IMR-90 (cell line): Measurements from ENCODE around the gene KLK1. TPM values are rescaled to one million over a fixed set of nuclear protein-coding genes. Genes with fewer than 3 reads are reported as not detected.

Experiments used
- ATAC-seq: fragments of 200-7000 bp; cut with Tn5 transposase; 2 replicates; pipeline ENCODE4 v1.9.1; 2020; ENCODE audit warnings: low read depth, mild to moderate bottlenecking, moderate library complexity
- BruUV-seq: library from RNA; stranded (reverse); fragments of 400-500 nt; replicated peaks from 2 replicates; lab custom pipeline; 2021; lab: Mats Ljungman, UMichigan
- CTCF ChIA-PET: fragments of 300-600 bp; formaldehyde crosslinking; extraction: SDS; loops from one replicate; lab custom pipeline; 2021; ENCODE audit warnings: antibody characterized with exemption; lab: Yijun Ruan, JAX
- POLR2A ChIA-PET: fragments of 300-600 bp; sonication (Branson Sonifier 250); formaldehyde crosslinking; loops from one replicate; lab custom pipeline; 2022; ENCODE audit warnings: antibody characterized with exemption; ENCODE audit not compliant: unreplicated experiment; lab: Charles Lee
- DNase-seq: peaks from one replicate; pipeline ENCODE4 v3.0.0; 2013
- H2AFZ ChIP-seq: replicated peaks from 2 replicates; pipeline ENCODE3; 2013; ENCODE audit warnings: low read length, mild to moderate bottlenecking; ENCODE audit not compliant: poor library complexity
- H2AK5ac ChIP-seq: 2 replicates; pipeline ENCODE4 v1.6.1; 2013; ENCODE audit warnings: low read depth, low read length, inconsistent platforms
- H2AK9ac ChIP-seq: replicated peaks from 2 replicates; pipeline ENCODE3; 2013; ENCODE audit warnings: mild to moderate bottlenecking, low read depth, low read length, moderate library complexity; ENCODE audit not compliant: poor library complexity
- H2BK120ac ChIP-seq: 2 replicates; pipeline ENCODE4 v1.6.1; 2013; ENCODE audit warnings: low read depth, low read length, inconsistent platforms
- H2BK15ac ChIP-seq: 3 replicates; pipeline ENCODE4 v1.6.1; 2013; ENCODE audit warnings: low read depth, low read length, inconsistent platforms
- H2BK20ac ChIP-seq: 2 replicates; pipeline ENCODE4 v1.6.1; 2013; ENCODE audit warnings: low read depth, mild to moderate bottlenecking, inconsistent platforms, low read length, moderate library complexity
- H2BK5ac ChIP-seq: 2 replicates; pipeline ENCODE4 v1.6.1; 2013; ENCODE audit warnings: mild to moderate bottlenecking, low read depth, low read length, inconsistent platforms; ENCODE audit not compliant: poor library complexity, severe bottlenecking
- H3K14ac ChIP-seq: replicated peaks from 2 replicates; pipeline ENCODE4 v1.6.1; 2013; ENCODE audit warnings: low read depth, low read length, inconsistent platforms
- H3K18ac ChIP-seq: 2 replicates; pipeline ENCODE4 v1.6.1; 2013; ENCODE audit warnings: low read depth, low read length, control low read depth
- H3K23ac ChIP-seq: 2 replicates; pipeline ENCODE4 v1.6.1; 2013; ENCODE audit warnings: low read depth, low read length, inconsistent platforms
- H3K27ac ChIP-seq: 2 replicates; pipeline ENCODE4 v1.5.1; 2013; ENCODE audit warnings: mild to moderate bottlenecking, control low read depth, low read length; ENCODE audit not compliant: insufficient read depth
- H3K27me3 ChIP-seq: 2 replicates; pipeline ENCODE4 v1.6.1; 2013; ENCODE audit warnings: low read length; ENCODE audit not compliant: control insufficient read depth, insufficient read depth
- H3K36me3 ChIP-seq: 2 replicates; pipeline ENCODE4 v1.6.1; 2013; ENCODE audit warnings: low read length, mixed read lengths; ENCODE audit not compliant: control insufficient read depth, insufficient read depth
- H3K4ac ChIP-seq: 2 replicates; pipeline ENCODE4 v1.6.1; 2013; ENCODE audit warnings: low read depth, low read length, inconsistent platforms
- H3K4me1 ChIP-seq: 2 replicates; pipeline ENCODE4 v1.6.1; 2013; ENCODE audit warnings: low read length, mixed read lengths; ENCODE audit not compliant: control insufficient read depth, insufficient read depth
- H3K4me2 ChIP-seq: 2 replicates; pipeline ENCODE4 v1.6.1; 2013; ENCODE audit warnings: low read depth, mild to moderate bottlenecking, control low read depth, low read length, moderate library complexity
- H3K4me3 ChIP-seq: 2 replicates; pipeline ENCODE4 v1.5.1; 2013; ENCODE audit warnings: low read depth, mild to moderate bottlenecking, control low read depth, low read length, moderate library complexity; ENCODE audit not compliant: insufficient read depth
- H3K56ac ChIP-seq: 2 replicates; pipeline ENCODE4 v1.6.1; 2013; ENCODE audit warnings: low read length, inconsistent platforms; ENCODE audit not compliant: insufficient read depth; ENCODE audit errors: extremely low read depth
- H3K79me1 ChIP-seq, 2 experiments: 2 replicates each; pipeline ENCODE4 v1.6.1; 2013; ENCODE audit warnings: low read length in 2 of 2, inconsistent platforms in 1 of 2, low read depth in 1 of 2
- H3K9ac ChIP-seq: 2 replicates; pipeline ENCODE4 v1.6.1; 2013; ENCODE audit warnings: low read depth, low read length, control low read depth
- H3K9me1 ChIP-seq: 2 replicates; pipeline ENCODE4 v1.6.1; 2013; ENCODE audit warnings: low read length, inconsistent platforms; ENCODE audit not compliant: insufficient read depth
- H3K9me3 ChIP-seq: 2 replicates; pipeline ENCODE4 v1.6.1; 2013; ENCODE audit warnings: low read length; ENCODE audit not compliant: control insufficient read depth, insufficient read depth
- H4K20me1 ChIP-seq: 2 replicates; pipeline ENCODE4 v1.6.1; 2013; ENCODE audit warnings: low read length, inconsistent platforms; ENCODE audit not compliant: insufficient read depth
- H4K5ac ChIP-seq: 2 replicates; pipeline ENCODE4 v1.6.1; 2013; ENCODE audit warnings: mild to moderate bottlenecking, low read depth, low read length, control low read depth
- H4K8ac ChIP-seq, 2 experiments: 2 replicates each; pipeline ENCODE4 v1.6.1; 2013; ENCODE audit warnings: low read depth in 2 of 2, low read length in 2 of 2, control low read depth in 1 of 2, inconsistent platforms in 1 of 2
- H4K91ac ChIP-seq: 2 replicates; pipeline ENCODE4 v1.6.1; 2013; ENCODE audit warnings: low read depth, low read length, inconsistent platforms; ENCODE audit not compliant: insufficient read depth
- BHLHE40 ChIP-seq: fragments of 150-350 bp; IDR thresholded peaks from 2 replicates; pipeline ENCODE4 v1.6.1; 2016; ENCODE audit warnings: mild to moderate bottlenecking, low read depth, low read length
- CHD1 ChIP-seq: IDR thresholded peaks from 2 replicates; pipeline ENCODE4 v1.6.1; 2012; ENCODE audit warnings: low read depth, low read length, improper control_type of control experiment
- RAD21 ChIP-seq: IDR thresholded peaks from 2 replicates; pipeline ENCODE4 v1.6.1; 2012; ENCODE audit warnings: low read length, improper control_type of control experiment
- WGBS, 2 experiments: methylation state at CpG; one replicate each; pipeline versions ENCODE4 v1.1.5 to v1.1.7; 2013; ENCODE audit warnings: missing lambda C conversion rate in 2 of 2; ENCODE audit not compliant: insufficient read length in 1 of 2; ENCODE audit errors: extremely low coverage in 2 of 2; 5-methylcytosine and 5-hydroxymethylcytosine counted together
- dilution Hi-C: fragments of 300-500 bp; cut with HindIII; formaldehyde crosslinking; loops from one replicate; pipeline ENCODE4 v1.14.3; 2018; ENCODE audit warnings: low sequenced_read_pairs; ENCODE audit not compliant: unreplicated experiment
- in situ Hi-C: fragments of 300-500 bp; cut with MboI; formaldehyde crosslinking; loops from 3 replicates; pipeline ENCODE4 v1.14.3; 2019; ENCODE audit warnings: low sequenced_read_pairs, inconsistent platforms, mixed read lengths
- intact Hi-C: fragments of 100-400 bp; cut with micrococcal nuclease; formaldehyde crosslinking; loops from 2 replicates; pipeline ENCODE4 v1.10.0; 2022
- polyA plus RNA-seq, 3 experiments: library from polyadenylated mRNA; depleted of rRNA; stranded (reverse); fragments of >200 nt; gene quantifications; 2 replicates each; pipeline ENCODE4 v1.2.3, GENCODE V29; 2012; ENCODE audit warnings: low replicate concordance in 1 of 3
- total RNA-seq: library from RNA; depleted of rRNA; stranded (reverse); fragments of >200 nt; gene quantifications from 2 replicates; pipeline ENCODE4 v1.2.3, GENCODE V29; 2012

The KLK1 gene
- total and polyA plus RNA-seq, 2 of the 4 experiments (the other 2 are of a cell fraction): not detected

DNA sequence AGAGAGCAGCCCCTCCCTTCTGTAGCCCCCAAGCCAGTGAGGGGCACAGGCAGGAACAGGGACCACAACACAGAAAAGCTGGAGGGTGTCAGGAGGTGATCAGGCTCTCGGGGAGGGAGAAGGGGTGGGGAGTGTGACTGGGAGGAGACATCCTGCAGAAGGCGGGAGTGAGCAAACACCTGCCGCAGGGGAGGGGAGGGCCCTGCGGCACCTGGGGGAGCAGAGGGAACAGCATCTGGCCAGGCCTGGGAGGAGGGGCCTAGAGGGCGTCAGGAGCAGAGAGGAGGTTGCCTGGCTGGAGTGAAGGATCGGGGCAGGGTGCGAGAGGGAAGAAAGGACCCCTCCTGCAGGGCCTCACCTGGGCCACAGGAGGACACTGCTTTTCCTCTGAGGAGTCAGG lies 35.3 kb upstream of the KLK1 start:
- no peak overlapping the region for H3K4ac ChIP-seq
- H3K4me1 ChIP-seq: no peaks in the 10 kb centered on the region
- no peak for TF ChIP-seq CHD1
- no peak for TF ChIP-seq BHLHE40
- no peak for TF ChIP-seq RAD21
- no peak overlapping the region for H4K5ac ChIP-seq
- no peak overlapping the region for H3K4me3 ChIP-seq
- no peak overlapping the region for H3K14ac ChIP-seq
- no peaks in the 10 kb centered on the region for H3K9me1 ChIP-seq
- WGBS, 2 experiments: 14% methylated on average over 6 of the region's 7 CpGs; no CpG with 5 or more reads in 1 of the 2 experiments
- ChIA-PET POLR2A (no interaction called here), CTCF (no interaction called here)
- no peak overlapping the region for H3K4me2 ChIP-seq
- H3K18ac ChIP-seq: no peak overlapping the region
- BruUV-seq: no TSS peak
- no peak overlapping the region for H3K9ac ChIP-seq
- no peak overlapping the region for H4K8ac ChIP-seq
- no peaks in the 10 kb centered on the region for H3K36me3 ChIP-seq
- H3K23ac ChIP-seq: no peak overlapping the region
- H3K27ac ChIP-seq: no peak overlapping the region
- H2BK5ac ChIP-seq: no peak overlapping the region
- H3K9me3 ChIP-seq: 0 out of 2 replicates have a peak, but pooled peaks cover 4% of the 10 kb centered on the region
- no peak overlapping the region for H2BK15ac ChIP-seq
- no peak overlapping the region for H2BK120ac ChIP-seq
- no peaks in the 10 kb centered on the region for H4K20me1 ChIP-seq
- H3K27me3 ChIP-seq: peaks cover 4% of the 10 kb centered on the region; the same call in 1 of the 2 replicates
- no peak overlapping the region for H2BK20ac ChIP-seq
- H2AK5ac ChIP-seq: no peak overlapping the region
- dilution Hi-C loops: no loop called here
- in situ Hi-C loops: no loop called here
- no peak overlapping the region for H2AK9ac ChIP-seq
- H3K79me1 ChIP-seq: no peaks in the 10 kb centered on the region
- H3K56ac ChIP-seq: no peak overlapping the region
- no peak overlapping the region for H2AFZ ChIP-seq
- DNase-seq (no peak), ATAC-seq (no peak)
- H4K91ac ChIP-seq: no peak overlapping the region
- intact Hi-C loops: no loop called here
